Measurements from ENCODE around the gene KCNQ1.

- TF ChIP-seq CTCF (IDR thresholded peaks at IDR 0.05) = no peak
- TF ChIP-seq POLR2A (IDR thresholded peaks at IDR 0.05) = no peak
These were observed 386.1 kb downstream of the KCNQ1 start for GRCh38 chr11:2830886-2831285.

All from adrenal gland (tissue), 5 donors.